Measurements from ENCODE around the gene MRPS17. TPM values are rescaled to one million over a fixed set of nuclear protein-coding genes. Genes with fewer than 3 reads are reported as not detected.

MRPS17 gene
- polyA plus RNA-seq, 3 donors = 16.0 to 20.5 (median 16.1) TPM

DNA sequence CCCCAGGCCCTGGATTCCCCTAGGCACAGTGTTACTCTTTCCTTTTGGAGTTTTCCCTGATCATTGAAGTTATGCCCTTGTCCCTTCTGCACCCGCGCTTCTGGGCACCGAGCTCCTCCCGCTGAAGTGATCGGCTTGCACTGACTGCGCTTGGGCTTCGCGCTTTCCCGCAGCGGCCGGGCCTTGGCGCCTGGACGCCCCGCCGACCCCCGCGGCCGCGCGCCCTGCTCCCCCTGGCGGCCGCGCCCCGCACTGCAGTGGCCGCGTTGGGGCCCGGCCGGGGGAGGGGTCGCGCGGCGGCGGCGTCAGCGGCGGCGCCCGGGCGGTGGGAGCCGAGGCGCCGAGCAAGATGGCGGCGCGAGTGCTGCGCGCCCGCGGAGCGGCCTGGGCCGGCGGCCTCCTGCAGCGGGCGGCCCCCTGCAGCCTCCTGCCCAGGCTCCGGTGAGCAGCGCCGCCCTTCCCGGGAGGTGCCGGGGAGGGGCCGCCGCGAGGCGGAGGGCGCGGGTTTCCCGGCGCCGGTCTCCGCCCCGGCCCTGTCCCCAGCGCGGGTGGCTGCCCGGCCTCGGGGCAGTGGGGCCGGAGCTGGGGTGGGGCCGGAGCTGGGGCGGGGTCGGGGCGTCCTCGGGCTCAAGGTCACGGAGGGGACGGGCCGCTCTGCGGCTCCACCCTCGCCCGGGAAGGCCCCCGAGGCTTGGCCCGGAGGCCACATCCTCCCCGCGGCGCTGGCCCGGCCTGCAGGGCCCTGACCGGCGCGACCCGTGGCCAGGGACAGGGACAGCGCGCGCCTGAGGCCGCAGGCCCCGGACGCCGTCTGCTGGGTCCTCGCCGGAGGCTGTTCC lies 12.8 kb downstream of the MRPS17 start, which contains the start of gene NIPSNAP2:
Gene NIPSNAP2 (plus strand): TSS at position 325 of the 839 bp plus-strand sequence. CDS start 25 bp downstream, at position 350.
- peak in 9 of 11 donors; percentile 26 to 68 (median 57) for DNase-seq (ENCODE audit: extremely low read depth in 1 of 11, low read depth in 9 of 11, low spot score in 4 of 11)

DNA sequence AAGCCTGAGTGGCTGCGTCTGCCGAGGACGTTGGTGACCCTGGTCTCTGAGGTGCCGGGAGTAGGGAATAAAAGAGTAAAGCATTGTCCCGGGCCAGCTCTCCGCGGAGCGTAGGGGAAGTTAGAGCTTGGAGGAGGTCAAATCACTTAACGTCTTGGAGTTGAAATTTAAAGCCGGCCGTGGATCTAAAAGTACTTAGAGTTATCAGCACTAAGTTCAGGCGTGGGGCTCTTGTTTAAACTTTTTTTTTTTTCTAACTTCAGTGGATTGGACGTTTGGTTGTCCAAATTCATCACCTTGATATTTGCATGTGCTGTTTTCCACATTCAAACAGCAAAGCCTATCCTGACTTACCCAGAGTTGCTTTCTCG lies 13.4 kb downstream of the MRPS17 start:
- peak in 1 of 11 donors; percentile 52 for DNase-seq (ENCODE audit: extremely low read depth in 1 of 11, low read depth in 9 of 11, low spot score in 4 of 11)

GRCh38 chr7:55965805-55966421 lies 14.2 kb downstream of the MRPS17 start:
- no peak for DNase-seq (ENCODE audit: extremely low read depth in 1 of 11, low read depth in 9 of 11, low spot score in 4 of 11)

DNA sequence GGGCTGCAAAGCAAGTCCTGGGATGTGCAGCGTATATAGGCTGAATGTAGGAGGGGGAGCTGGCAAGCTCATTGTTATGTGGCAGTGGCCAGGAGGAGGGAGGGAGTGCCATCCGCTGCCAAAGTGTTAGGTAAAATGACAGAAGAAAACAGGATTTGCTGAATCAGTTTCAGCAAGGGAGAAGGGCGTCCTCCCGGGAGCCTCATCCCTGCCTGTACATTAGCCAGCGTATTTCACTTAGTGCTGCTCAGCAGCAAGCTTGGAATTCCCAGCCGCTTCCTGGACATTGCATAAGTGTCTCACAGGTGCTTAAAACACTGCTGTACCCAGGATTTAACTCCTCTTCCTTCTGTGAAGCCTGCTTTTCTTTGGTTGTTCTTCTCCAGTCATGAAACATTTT lies 15.2 kb downstream of the MRPS17 start:
- DNase-seq (ENCODE audit: extremely low read depth in 1 of 11, low read depth in 9 of 11, low spot score in 4 of 11) = no peak

GRCh38 chr7:55969391-55969790 lies 17.7 kb downstream of the MRPS17 start:
- DNase-seq (ENCODE audit: extremely low read depth in 1 of 11, low read depth in 9 of 11, low spot score in 4 of 11) = no peak

DNA sequence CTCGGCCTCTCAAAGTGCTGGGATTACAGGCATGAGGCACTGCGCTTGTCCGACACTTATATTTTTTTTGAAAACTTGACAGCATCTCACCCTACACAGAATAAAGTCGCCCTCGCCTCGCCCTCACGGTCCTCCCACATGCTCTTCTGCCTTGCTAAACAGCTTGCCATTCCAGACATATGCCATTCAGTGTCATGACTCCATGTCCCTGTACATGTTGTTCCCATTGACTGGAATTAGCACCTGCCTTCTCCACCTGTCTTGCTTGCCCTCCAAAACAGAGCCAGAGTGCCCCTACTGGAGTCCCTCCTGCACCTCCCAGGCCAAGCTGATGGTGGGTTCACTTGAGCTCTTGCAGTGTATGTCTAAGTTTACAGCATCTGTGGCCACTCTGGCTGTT lies 18.9 kb downstream of the MRPS17 start:
- DNase-seq (ENCODE audit: extremely low read depth in 1 of 11, low read depth in 9 of 11, low spot score in 4 of 11) = no peak

- no peak for DNase-seq (ENCODE audit: extremely low read depth in 1 of 11, low read depth in 9 of 11, low spot score in 4 of 11)
Observed at GRCh38 chr7:55970978-55971377, 19.3 kb downstream of the MRPS17 start.

DNA sequence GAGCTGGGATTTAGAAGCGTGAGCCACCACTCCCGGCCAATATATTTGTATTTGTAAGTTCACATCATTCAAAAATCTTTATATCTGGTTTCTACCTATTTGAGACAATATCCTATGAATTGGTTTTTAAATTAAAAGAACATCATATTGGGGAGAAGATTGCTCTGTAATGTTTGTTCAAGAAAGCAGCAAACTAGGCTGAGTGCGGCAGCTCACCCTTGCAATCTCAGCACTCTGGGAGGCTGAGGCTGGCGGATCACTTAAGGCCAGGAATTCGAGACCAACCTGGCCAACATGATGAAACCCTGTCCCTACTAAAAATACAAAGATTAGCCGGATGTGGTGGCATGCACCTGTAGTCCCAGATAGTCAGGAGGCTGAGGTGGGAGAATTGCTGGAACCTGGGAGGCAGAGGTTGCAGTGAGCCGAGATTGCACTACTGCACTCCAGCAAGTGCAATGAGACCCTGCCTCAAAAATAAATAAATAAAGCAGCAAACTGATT lies 22.1 kb downstream of the MRPS17 start:
- DNase-seq (ENCODE audit: extremely low read depth in 1 of 11, low read depth in 9 of 11, low spot score in 4 of 11) = no peak

- no peak for DNase-seq (ENCODE audit: extremely low read depth in 1 of 11, low read depth in 9 of 11, low spot score in 4 of 11)
Observed at GRCh38 chr7:55975988-55976633, 24.4 kb downstream of the MRPS17 start.

DNA sequence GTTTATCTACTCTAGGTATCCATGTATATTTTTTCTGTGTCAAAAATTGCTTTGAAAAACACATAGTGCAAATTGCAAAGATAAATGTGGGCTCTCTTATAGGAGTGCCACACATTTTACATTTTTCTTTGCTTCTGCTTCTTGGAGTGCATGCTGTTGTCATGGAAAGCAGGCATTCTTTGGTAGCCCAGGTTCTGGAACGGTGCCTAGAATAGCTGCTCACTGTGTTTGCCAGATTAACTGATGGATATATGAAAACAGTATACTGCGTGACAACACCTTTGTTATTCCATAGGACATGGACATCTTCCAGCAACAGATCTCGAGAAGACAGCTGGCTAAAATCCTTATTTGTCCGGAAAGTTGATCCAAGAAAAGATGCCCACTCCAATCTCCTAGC lies 26.2 kb downstream of the MRPS17 start:
- DNase-seq (ENCODE audit: extremely low read depth in 1 of 11, low read depth in 9 of 11, low spot score in 4 of 11) = no peak

GRCh38 chr7:55980266-55980665 lies 28.6 kb downstream of the MRPS17 start:
- DNase-seq (ENCODE audit: extremely low read depth in 1 of 11, low read depth in 9 of 11, low spot score in 4 of 11) = no peak

DNA sequence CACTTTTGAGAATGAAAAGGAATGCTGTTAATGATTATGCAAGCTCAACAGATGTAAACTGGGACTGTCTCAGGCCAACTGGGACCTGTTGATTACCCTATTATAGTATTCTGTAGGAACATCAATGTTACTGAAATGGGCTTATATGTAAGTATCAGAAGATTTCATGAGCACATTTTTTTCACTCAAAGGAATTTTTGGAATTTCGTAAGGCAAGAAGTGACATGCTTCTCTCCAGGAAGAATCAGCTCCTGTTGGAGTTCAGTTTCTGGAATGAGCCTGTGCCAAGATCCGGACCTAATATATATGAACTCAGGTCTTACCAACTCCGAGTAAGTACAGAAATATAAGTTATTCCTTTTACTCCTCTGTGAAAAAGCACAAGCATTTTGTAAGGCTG lies 31.9 kb downstream of the MRPS17 start:
- DNase-seq (ENCODE audit: extremely low read depth in 1 of 11, low read depth in 9 of 11, low spot score in 4 of 11) = no peak

DNA sequence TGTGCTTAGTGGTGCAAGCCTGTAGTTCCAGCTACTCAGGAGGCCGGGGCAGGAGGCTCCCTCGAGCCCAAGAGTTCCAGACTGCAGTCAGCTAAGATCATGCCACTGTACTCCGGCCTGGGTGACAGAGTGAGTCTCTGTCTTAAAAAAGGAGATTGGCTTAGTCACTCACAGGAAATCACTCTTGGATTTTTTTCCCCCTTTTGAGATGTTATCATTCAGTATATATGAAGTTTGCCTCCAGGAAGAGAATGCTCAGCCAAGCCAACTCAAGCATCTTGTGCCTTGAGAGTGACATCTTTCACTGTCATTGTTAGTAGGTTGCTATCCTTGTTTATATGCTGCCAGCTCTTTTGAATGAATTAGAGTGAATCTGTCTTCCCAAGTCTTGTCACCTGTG lies 40.7 kb downstream of the MRPS17 start:
- no peak for DNase-seq (ENCODE audit: extremely low read depth in 1 of 11, low read depth in 9 of 11, low spot score in 4 of 11)

GRCh38 chr7:55996856-55997500 lies 45.3 kb downstream of the MRPS17 start:
- DNase-seq (ENCODE audit: extremely low read depth in 1 of 11, low read depth in 9 of 11, low spot score in 4 of 11) = no peak

- DNase-seq (ENCODE audit: extremely low read depth in 1 of 11, low read depth in 9 of 11, low spot score in 4 of 11) = no peak
Observed at GRCh38 chr7:56003749-56004148, 52.1 kb downstream of the MRPS17 start.

Other genes starting within 250 kb of the MRPS17 start
- gene SEPTIN14, start 89.1 kb upstream of the MRPS17 start, polyA plus RNA-seq (ENCODE audit: insufficient read length in 3 of 3) = under 1 TPM; 0.16 to 0.57 (median 0.19) TPM
- gene ZNF713, start 64.4 kb upstream of the MRPS17 start, polyA plus RNA-seq (ENCODE audit: insufficient read length in 3 of 3) = 10 to 100 TPM; 12.3 to 15.8 (median 14.6) TPM
- gene NIPSNAP2, start 12.7 kb downstream of the MRPS17 start, polyA plus RNA-seq (ENCODE audit: insufficient read length in 3 of 3) = 100 to 1,000 TPM in 2 of 3 donors, 10 to 100 TPM in 1; 94.5 to 119 (median 105) TPM
- 10 to 100 TPM; 26.1 to 35.1 (median 28.8) TPM for gene PSPH, start 99.6 kb downstream of the MRPS17 start, polyA plus RNA-seq (ENCODE audit: insufficient read length in 3 of 3)
- gene CCT6A, start 99.9 kb downstream of the MRPS17 start, polyA plus RNA-seq (ENCODE audit: insufficient read length in 3 of 3) = 100 to 1,000 TPM; 206 to 245 (median 233) TPM
- gene SUMF2, start 112.4 kb downstream of the MRPS17 start, polyA plus RNA-seq (ENCODE audit: insufficient read length in 3 of 3) = 100 to 1,000 TPM; 130 to 169 (median 135) TPM
- gene PHKG1, start 141.1 kb downstream of the MRPS17 start, polyA plus RNA-seq (ENCODE audit: insufficient read length in 3 of 3) = 1 to 10 TPM in 2 of 3 donors, under 1 TPM in 1; 0.90 to 3.0 (median 1.4) TPM
- 100 to 1,000 TPM; 238 to 284 (median 266) TPM for gene CHCHD2, start 154.6 kb downstream of the MRPS17 start, polyA plus RNA-seq (ENCODE audit: insufficient read length in 3 of 3)
- gene NUPR2, start 164.5 kb downstream of the MRPS17 start, polyA plus RNA-seq (ENCODE audit: insufficient read length in 3 of 3) = 1 to 10 TPM; 2.4 to 3.5 (median 2.6) TPM